Progenitor cell of endocrine pancreas (in vitro differentiated cells): ENCODE measurements around the gene CENPE. TPM values are rescaled to one million over a fixed set of nuclear protein-coding genes. Genes with fewer than 3 reads are reported as not detected.
A peak's percentile ranks its signal among the peaks of the same experiment; 100 is the strongest.

ENCODE experiments used
- DNase-seq: peaks from one replicate; pipeline ENCODE4 v3.0.0; 2021; ENCODE audit warnings: low spot score; ENCODE audit not compliant: unreplicated experiment
- H3K27ac Mint-ChIP-seq: 2 replicates; pipeline ENCODE4 v1.8.0; 2021; ENCODE audit warnings: mild to moderate bottlenecking, moderate library complexity, mixed read lengths
- H3K27me3 Mint-ChIP-seq: 2 replicates; pipeline ENCODE4 v1.8.0; 2021; ENCODE audit warnings: mixed read lengths
- H3K36me3 Mint-ChIP-seq: 2 replicates; pipeline ENCODE4 v1.8.0; 2022; ENCODE audit warnings: mixed read lengths; ENCODE audit not compliant: insufficient read depth
- H3K4me1 Mint-ChIP-seq: 2 replicates; pipeline ENCODE4 v1.8.0; 2021; ENCODE audit warnings: low read depth, mixed read lengths
- H3K4me3 Mint-ChIP-seq: 2 replicates; pipeline ENCODE4 v1.8.0; 2021; ENCODE audit warnings: low read depth, mild to moderate bottlenecking, moderate library complexity, mixed read lengths
- H3K9me3 Mint-ChIP-seq: 2 replicates; pipeline ENCODE4 v1.8.0; 2021; ENCODE audit warnings: low read depth, mixed read lengths
- total RNA-seq: library from RNA; stranded (reverse); gene quantifications from 2 replicates; pipeline ENCODE4 v1.2.1, GENCODE V29; 2021
- TF ChIP-seq, protein P1 (sequence below): fragments of 200-600 bp; sonication (generic); IDR thresholded peaks from one replicate; pipeline ENCODE4 v1.5.0; 2021; ENCODE audit warnings: antibody characterized with exemption, mild to moderate bottlenecking; ENCODE audit not compliant: unreplicated experiment

Gene CENPE
- total RNA-seq, 1 donor from 2014 or later = 16.5 TPM

DNA sequence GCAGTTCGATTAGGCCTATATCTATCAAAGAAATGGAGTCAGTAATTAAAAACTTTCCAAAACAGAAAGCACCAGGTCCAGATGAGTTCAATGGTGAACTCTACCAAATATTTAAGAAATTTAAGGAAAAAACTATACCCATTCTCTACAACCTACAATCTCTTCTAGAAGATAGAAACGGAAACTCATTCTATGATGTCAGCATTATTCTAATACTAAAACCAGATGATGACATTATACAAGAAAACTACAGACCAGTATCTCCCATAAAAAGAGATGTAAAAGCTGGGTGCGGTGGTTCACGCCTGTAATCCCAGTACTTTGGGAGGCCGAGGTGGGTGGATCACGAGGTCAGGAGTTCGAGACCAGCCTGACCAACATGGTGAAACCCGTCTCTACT, 69.0 kb downstream of the CENPE start:
- Mint-ChIP-seq H3K4me3 (no peak overlapping the region), H3K27ac (no peak overlapping the region), H3K36me3 (peaks cover 38% of the 10 kb centered on the region), H3K9me3 (peaks cover 22% of the 10 kb centered on the region), H3K27me3 (no peaks in the 10 kb centered on the region), H3K4me1 (peaks cover 6% of the 10 kb centered on the region)
- TF ChIP-seq, protein P1, sequence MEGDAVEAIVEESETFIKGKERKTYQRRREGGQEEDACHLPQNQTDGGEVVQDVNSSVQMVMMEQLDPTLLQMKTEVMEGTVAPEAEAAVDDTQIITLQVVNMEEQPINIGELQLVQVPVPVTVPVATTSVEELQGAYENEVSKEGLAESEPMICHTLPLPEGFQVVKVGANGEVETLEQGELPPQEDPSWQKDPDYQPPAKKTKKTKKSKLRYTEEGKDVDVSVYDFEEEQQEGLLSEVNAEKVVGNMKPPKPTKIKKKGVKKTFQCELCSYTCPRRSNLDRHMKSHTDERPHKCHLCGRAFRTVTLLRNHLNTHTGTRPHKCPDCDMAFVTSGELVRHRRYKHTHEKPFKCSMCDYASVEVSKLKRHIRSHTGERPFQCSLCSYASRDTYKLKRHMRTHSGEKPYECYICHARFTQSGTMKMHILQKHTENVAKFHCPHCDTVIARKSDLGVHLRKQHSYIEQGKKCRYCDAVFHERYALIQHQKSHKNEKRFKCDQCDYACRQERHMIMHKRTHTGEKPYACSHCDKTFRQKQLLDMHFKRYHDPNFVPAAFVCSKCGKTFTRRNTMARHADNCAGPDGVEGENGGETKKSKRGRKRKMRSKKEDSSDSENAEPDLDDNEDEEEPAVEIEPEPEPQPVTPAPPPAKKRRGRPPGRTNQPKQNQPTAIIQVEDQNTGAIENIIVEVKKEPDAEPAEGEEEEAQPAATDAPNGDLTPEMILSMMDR = no peak
- DNase-seq = no peak

DNA sequence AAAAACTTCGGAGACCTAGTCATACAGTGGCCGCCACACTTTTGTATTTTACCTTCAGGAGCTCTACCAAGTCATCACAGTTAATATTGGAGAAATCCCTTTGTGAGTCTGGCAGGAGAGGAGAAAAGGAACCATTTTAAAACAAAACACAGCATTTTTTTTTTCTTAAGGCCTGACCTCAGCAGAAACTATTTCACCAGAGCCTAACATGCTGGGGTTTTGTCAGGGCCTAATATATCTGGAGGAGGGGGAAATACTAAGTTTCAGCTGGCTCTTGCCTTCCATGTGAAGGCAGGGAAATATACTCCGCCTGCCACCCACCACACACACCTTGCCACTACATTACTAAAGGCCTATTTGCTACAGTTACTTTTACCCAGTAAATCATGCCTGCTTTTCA, 72.0 kb downstream of the CENPE start:
- Mint-ChIP-seq H3K27me3 (no peaks in the 10 kb centered on the region), H3K4me3 (no peak overlapping the region), H3K27ac (peak overlapping the region; percentile 30), H3K9me3 (peaks cover 22% of the 10 kb centered on the region), H3K36me3 (peaks cover 30% of the 10 kb centered on the region), H3K4me1 (peaks cover 6% of the 10 kb centered on the region)
- TF ChIP-seq, protein P1 = no peak
- no peak for DNase-seq

DNA sequence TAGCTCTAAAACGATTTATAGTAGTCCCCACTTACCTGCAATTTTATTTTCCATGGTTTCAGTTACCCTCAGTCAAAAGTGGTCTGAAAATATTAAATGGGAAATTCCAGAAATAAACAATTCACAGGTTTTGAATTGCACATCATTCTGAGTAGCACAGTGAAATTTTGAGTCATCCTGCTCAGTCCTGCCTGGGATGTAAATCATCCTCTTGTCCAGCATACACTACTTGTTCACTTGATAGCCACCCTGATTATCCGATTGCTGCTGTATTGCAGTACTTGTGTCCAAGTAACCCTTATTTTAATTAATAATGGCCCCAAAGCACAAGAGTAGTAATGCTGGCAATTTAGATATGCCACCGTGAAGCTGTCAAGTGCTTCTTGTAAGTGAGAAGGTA, 75.0 kb downstream of the CENPE start:
- peaks cover 8% of the 10 kb centered on the region for H3K4me1 Mint-ChIP-seq
- peaks cover 9% of the 10 kb centered on the region for H3K9me3 Mint-ChIP-seq
- H3K27ac Mint-ChIP-seq = no peak overlapping the region
- no peak for DNase-seq
- no peak overlapping the region for H3K4me3 Mint-ChIP-seq
- no peaks in the 10 kb centered on the region for H3K27me3 Mint-ChIP-seq
- peaks cover 8% of the 10 kb centered on the region for H3K36me3 Mint-ChIP-seq
- TF ChIP-seq, protein P1 = no peak

DNA sequence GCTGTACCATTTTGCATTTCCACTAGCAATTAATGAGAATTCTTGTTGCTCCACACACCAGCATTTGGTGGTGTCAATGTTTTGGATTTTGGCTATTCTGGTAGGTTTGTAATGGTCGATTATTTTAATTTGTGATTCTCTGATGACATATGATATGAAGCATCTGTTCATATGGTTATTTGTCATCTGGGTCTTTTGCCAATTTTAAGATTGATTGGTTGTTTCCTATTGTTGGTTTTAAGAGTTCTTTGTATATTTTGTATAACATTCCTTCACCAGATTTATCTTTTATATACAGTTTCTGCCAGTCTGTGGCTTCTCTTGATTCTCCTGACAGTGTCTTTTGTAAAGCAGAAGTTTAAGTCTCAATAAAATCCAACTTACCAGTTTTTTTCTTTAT, 80.0 kb downstream of the CENPE start:
- peaks cover 2% of the 10 kb centered on the region for H3K4me1 Mint-ChIP-seq
- H3K36me3 Mint-ChIP-seq = no peaks in the 10 kb centered on the region
- H3K27me3 Mint-ChIP-seq = no peaks in the 10 kb centered on the region
- no peak overlapping the region for H3K4me3 Mint-ChIP-seq
- no peak for DNase-seq
- no peaks in the 10 kb centered on the region for H3K9me3 Mint-ChIP-seq
- TF ChIP-seq, protein P1 = no peak
- H3K27ac Mint-ChIP-seq = no peak overlapping the region

DNA sequence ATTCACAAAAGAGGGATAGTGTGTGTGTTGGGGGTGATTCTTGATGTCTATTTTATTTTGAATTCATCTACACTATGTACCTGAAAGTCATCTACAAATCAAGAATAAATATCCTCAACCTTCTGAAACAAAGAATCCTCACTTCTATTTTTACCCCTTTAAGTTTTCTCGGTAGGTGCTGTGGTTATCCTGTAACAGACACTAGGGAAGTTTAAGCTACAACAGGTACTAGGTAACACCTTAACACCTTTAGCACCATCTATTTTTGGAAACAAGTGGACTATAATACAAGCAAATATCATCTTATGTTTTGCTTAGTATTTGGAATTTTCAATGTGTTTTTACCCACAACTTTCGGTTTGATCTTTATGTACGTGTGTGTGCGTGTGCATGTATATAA, 86.5 kb downstream of the CENPE start:
- no peaks in the 10 kb centered on the region for H3K4me1 Mint-ChIP-seq
- no peak for DNase-seq
- no peaks in the 10 kb centered on the region for H3K9me3 Mint-ChIP-seq
- no peak overlapping the region for H3K27ac Mint-ChIP-seq
- H3K4me3 Mint-ChIP-seq = no peak overlapping the region
- peaks cover 16% of the 10 kb centered on the region for H3K36me3 Mint-ChIP-seq
- H3K27me3 Mint-ChIP-seq = no peaks in the 10 kb centered on the region
- TF ChIP-seq, protein P1 = no peak
